IPS DF 6.9 (cell line): ENCODE data around the gene SLC6A19.

Experiments used
- DNase-seq: peaks from one replicate; pipeline ENCODE4 v3.0.0-alpha.2; 2013; ENCODE audit warnings: low read depth, low spot score
- H3K27ac ChIP-seq: one replicate; pipeline ENCODE4 v1.5.1; 2013; ENCODE audit warnings: low read length, control low read depth
- H3K27me3 ChIP-seq: 2 replicates; pipeline ENCODE4 v1.6.1; 2013; ENCODE audit warnings: mild to moderate bottlenecking, low read length; ENCODE audit not compliant: control insufficient read depth, insufficient read depth
- H3K36me3 ChIP-seq: 2 replicates; pipeline ENCODE4 v1.6.1; 2013; ENCODE audit warnings: low read length; ENCODE audit not compliant: control insufficient read depth, insufficient read depth
- H3K4me1 ChIP-seq: 2 replicates; pipeline ENCODE4 v1.6.1; 2013; ENCODE audit warnings: low read length; ENCODE audit not compliant: control insufficient read depth, insufficient read depth
- H3K4me3 ChIP-seq: 2 replicates; pipeline ENCODE4 v1.5.1; 2013; ENCODE audit warnings: mild to moderate bottlenecking, low read length
- H3K9me3 ChIP-seq: 2 replicates; pipeline ENCODE4 v1.6.1; 2013; ENCODE audit warnings: low read length, inconsistent platforms; ENCODE audit not compliant: control insufficient read depth, insufficient read depth
- WGBS: extraction: QIAGEN DNeasy Blood & Tissue Kit; methylation state at CpG from one replicate; pipeline ENCODE4 v1.1.7; 2013; ENCODE audit warnings: mixed read lengths, missing lambda C conversion rate; ENCODE audit not compliant: insufficient read length, insufficient coverage; 5-methylcytosine and 5-hydroxymethylcytosine counted together

SLC6A19 gene

DNA sequence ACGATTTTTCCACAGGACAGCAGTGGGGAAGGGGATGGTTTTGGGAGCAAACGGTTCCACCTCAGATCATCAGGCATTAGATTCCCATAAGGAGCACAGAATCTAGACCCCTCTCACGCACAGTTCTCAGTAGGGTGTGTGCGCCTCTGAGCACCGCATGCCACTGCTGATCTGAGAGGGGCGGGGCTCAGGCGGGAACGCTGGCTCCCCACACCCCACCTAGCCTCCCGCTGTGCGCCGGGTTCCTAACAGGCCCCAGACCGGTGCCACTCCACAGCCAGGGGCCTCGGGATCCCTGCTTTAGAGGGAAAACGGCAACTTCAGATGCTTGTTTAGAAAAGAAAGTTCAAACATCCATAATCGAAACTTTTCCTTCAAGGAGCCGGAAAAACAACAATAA, 73.1 kb downstream of the SLC6A19 start:
- WGBS, result no CpG with 5 or more reads among the region's 16 CpGs
- Histone ChIP-seq H3K36me3 (peaks cover 28% of the 10 kb centered on the region), H3K27ac (no peak overlapping the region), H3K9me3 (no peaks in the 10 kb centered on the region), H3K4me1 (no peaks in the 10 kb centered on the region), H3K4me3 (no peak overlapping the region), H3K27me3 (no peaks in the 10 kb centered on the region)
- no peak for DNase-seq
